GM18502 (cell line): ENCODE measurements around the gene APLP2.
"Not testable (repeated sequence)": the region's sequence is repeated elsewhere in the genome, so short reads cannot be mapped to it uniquely, and the experiment has no call there.

Source experiments
- ATAC-seq: cut with Tn5 transposase; IDR thresholded peaks from one replicate; pipeline ENCODE4 v1.9.1; 2021; ENCODE audit warnings: mild to moderate bottlenecking; ENCODE audit not compliant: unreplicated experiment, poor library complexity

The APLP2 gene

GRCh38 chr11:130163346-130164220, 93.9 kb downstream of the APLP2 start:
- no peak for ATAC-seq

GRCh38 chr11:130164221-130164570, 94.5 kb downstream of the APLP2 start:
- ATAC-seq: no peak

GRCh38 chr11:130165601-130166456, 96.1 kb downstream of the APLP2 start:
- ATAC-seq: no peak

GRCh38 chr11:130166457-130166784, 96.7 kb downstream of the APLP2 start:
- peak; percentile 82 for ATAC-seq

- ATAC-seq: no peak
These were observed 97.5 kb downstream of the APLP2 start for GRCh38 chr11:130167146-130167545.

- ATAC-seq: no peak
These were observed 98.4 kb downstream of the APLP2 start for GRCh38 chr11:130168105-130168504.

- no peak for ATAC-seq
These were observed 100.7 kb downstream of the APLP2 start for GRCh38 chr11:130170345-130170744.

- ATAC-seq: no peak
These were observed 101.8 kb downstream of the APLP2 start for GRCh38 chr11:130171534-130171933.

- not testable (repeated sequence) for ATAC-seq
These were observed 102.3 kb downstream of the APLP2 start for GRCh38 chr11:130172001-130172400.

- ATAC-seq: no peak
These were observed 104.9 kb downstream of the APLP2 start for GRCh38 chr11:130174642-130175041.

GRCh38 chr11:130175898-130176297, 106.2 kb downstream of the APLP2 start:
- ATAC-seq: no peak

- no peak for ATAC-seq
These were observed 108.1 kb downstream of the APLP2 start for GRCh38 chr11:130177782-130178181.

GRCh38 chr11:130178441-130179339, 109.0 kb downstream of the APLP2 start:
- ATAC-seq: no peak

- no peak for ATAC-seq
These were observed 110.0 kb downstream of the APLP2 start for GRCh38 chr11:130179396-130180306.

- ATAC-seq: peak; percentile 56
These were observed 110.8 kb downstream of the APLP2 start for GRCh38 chr11:130180491-130180890.

GRCh38 chr11:130180896-130181294, 111.2 kb downstream of the APLP2 start:
- peak; percentile 6 for ATAC-seq

GRCh38 chr11:130181295-130182272, 111.9 kb downstream of the APLP2 start:
- peak; percentile 52 for ATAC-seq

- ATAC-seq: no peak
These were observed 114.3 kb downstream of the APLP2 start for GRCh38 chr11:130183878-130184610.
